Dendritic cell treated with granulocyte-macrophage colony-stimulating factor and Interleukin-4, amounts not matched to agents 40 ng/mL and 50 ng/mL, for 4 days (primary cell): ENCODE measurements around the gene FXYD6.

Source experiments
- H3K27ac Mint-ChIP-seq: one replicate; pipeline ENCODE4 v1.8.0; 2022; ENCODE audit warnings: mild to moderate bottlenecking, mixed read lengths
- H3K27me3 Mint-ChIP-seq: one replicate; pipeline ENCODE4 v1.8.0; 2022; ENCODE audit warnings: mild to moderate bottlenecking, mixed read lengths
- H3K36me3 Mint-ChIP-seq: one replicate; pipeline ENCODE4 v1.8.0; 2022; ENCODE audit warnings: low read depth, mixed read lengths
- H3K4me1 Mint-ChIP-seq: one replicate; pipeline ENCODE4 v1.8.0; 2022; ENCODE audit warnings: low read depth, mixed read lengths
- H3K4me3 Mint-ChIP-seq: one replicate; pipeline ENCODE4 v1.8.0; 2022; ENCODE audit warnings: mild to moderate bottlenecking, moderate library complexity, mixed read lengths
- H3K9me3 Mint-ChIP-seq: one replicate; pipeline ENCODE4 v1.8.0; 2022; ENCODE audit warnings: mixed read lengths
- intact Hi-C: fragments of 100-400 bp; cut with micrococcal nuclease; formaldehyde crosslinking; loops from one replicate; pipeline ENCODE4 v1.15.0; 2022

FXYD6 gene

DNA sequence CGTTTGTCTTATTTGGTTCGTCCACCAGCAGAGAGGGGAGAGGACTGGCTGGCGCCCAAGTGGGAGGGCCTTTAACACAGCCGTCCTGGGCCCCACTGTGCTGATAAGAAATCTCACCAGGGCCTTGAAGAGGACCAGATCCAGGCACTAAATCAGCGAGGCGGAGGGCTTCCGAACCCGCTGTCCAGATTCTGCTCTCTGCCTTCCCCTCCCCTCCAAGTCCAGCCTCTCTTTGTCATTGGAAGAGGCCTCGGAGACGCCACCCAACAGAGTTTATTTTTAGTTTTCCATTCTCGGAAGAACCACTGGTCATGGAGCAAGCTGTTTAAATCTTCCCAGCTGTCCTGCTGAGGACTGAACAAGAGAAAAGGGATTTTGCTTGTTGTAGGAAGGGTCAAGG is 9.3 kb upstream of the FXYD6 start:
- no peak overlapping the region for H3K27ac Mint-ChIP-seq

DNA sequence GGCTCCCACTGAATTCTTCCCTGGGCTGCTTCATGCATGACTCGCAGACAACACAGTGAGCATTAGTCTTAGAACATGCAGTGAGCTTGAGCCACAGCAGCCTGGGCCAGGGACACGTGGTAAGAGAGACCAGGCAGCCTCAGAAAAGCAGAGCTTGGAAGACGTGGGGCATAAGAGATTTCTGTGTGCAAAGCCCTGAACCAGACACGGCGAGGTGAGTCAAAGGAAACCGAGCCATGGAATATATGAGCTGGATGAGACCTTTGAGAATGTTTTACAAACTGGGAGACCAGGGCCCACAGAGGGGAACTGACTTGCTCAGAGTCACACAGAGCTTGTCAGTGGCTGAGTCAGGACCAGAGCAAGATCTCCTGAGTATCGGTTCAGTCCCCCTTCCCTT is 8.5 kb upstream of the FXYD6 start:
- Mint-ChIP-seq H3K27ac (no peak overlapping the region), H3K4me1 (no peaks in the 10 kb centered on the region), H3K27me3 (peaks cover 25% of the 10 kb centered on the region)

More for the DNA sequence above, 9.3 kb upstream of the FXYD6 start:
- no peaks in the 10 kb centered on the region for H3K4me1 Mint-ChIP-seq
- H3K9me3 Mint-ChIP-seq: no peaks in the 10 kb centered on the region
- no peaks in the 10 kb centered on the region for H3K36me3 Mint-ChIP-seq
- H3K4me3 Mint-ChIP-seq: no peak overlapping the region
- H3K27me3 Mint-ChIP-seq: peaks cover 18% of the 10 kb centered on the region
- intact Hi-C loops: no loop called here

GRCh38 chr11:117883063-117883462 is 6.6 kb upstream of the FXYD6 start:
- Mint-ChIP-seq H3K9me3 (no peaks in the 10 kb centered on the region), H3K4me3 (no peak overlapping the region), H3K4me1 (no peaks in the 10 kb centered on the region), H3K27ac (no peak overlapping the region), H3K36me3 (no peaks in the 10 kb centered on the region), H3K27me3 (peaks cover 44% of the 10 kb centered on the region)
- intact Hi-C loops: no loop called here

More for the DNA sequence above, 8.5 kb upstream of the FXYD6 start:
- H3K4me3 Mint-ChIP-seq: no peak overlapping the region
- H3K9me3 Mint-ChIP-seq: no peaks in the 10 kb centered on the region
- intact Hi-C loops: no loop called here
- no peaks in the 10 kb centered on the region for H3K36me3 Mint-ChIP-seq

DNA sequence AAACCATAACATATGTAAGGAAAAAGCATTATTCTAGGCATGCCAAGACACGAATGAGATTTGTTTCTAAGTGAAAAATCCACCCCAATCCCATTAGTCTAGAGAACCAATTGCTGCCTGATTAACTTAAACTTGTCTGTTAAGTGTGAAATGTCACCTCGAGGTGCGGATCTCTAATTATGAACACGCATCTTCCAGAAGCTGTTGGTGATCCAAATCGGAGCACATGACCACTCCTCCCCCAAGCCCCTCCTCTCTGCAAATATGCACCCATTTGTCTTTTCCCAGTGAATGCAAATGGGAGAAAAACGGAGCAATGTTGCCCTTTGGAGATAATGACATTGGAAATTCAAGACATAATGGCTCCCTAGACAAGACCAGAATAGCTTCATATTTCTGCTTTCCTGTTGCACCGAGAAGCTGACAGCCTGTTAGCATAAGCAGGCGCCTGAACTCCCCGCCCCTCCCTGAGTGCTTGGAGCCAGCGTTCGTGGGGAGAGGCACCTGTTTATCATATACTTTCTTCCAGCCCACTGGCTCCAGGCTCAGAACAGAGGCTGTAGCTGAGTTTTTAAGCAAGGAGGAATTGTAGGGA is 6.0 kb upstream of the FXYD6 start:
- peaks cover 45% of the 10 kb centered on the region for H3K27me3 Mint-ChIP-seq
- H3K4me3 Mint-ChIP-seq: no peak overlapping the region
- intact Hi-C loops: no loop called here
- H3K27ac Mint-ChIP-seq: no peak overlapping the region
- H3K36me3 Mint-ChIP-seq: no peaks in the 10 kb centered on the region
- H3K9me3 Mint-ChIP-seq: no peaks in the 10 kb centered on the region
- H3K4me1 Mint-ChIP-seq: no peaks in the 10 kb centered on the region

DNA sequence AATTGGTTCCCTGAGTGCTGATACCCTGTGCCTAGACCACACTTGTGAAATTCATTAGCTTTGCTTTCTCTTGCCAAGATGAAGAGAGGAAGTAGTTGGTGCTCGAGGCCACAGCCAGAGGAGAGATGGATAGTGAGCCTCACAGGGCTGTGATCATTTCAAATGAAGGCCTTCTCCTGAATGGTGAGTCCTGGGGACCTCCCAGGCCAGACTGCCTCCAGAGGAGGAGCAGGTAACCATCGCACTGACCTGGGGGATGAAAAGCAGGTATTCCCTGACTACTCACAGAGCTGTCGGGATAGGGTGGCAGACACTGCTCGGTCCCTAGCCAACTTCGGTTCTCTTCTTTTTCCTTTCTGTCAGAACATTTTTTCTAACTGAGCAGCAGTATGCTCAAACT is 4.8 kb upstream of the FXYD6 start:
- intact Hi-C loops: no loop called here
- no peaks in the 10 kb centered on the region for H3K36me3 Mint-ChIP-seq
- peaks cover 9% of the 10 kb centered on the region for H3K4me1 Mint-ChIP-seq
- peaks cover 56% of the 10 kb centered on the region for H3K27me3 Mint-ChIP-seq
- H3K9me3 Mint-ChIP-seq: no peaks in the 10 kb centered on the region
- H3K4me3 Mint-ChIP-seq: no peak overlapping the region
- no peak overlapping the region for H3K27ac Mint-ChIP-seq

GRCh38 chr11:117879516-117880480 is 3.3 kb upstream of the FXYD6 start:
- peaks cover 23% of the 10 kb centered on the region for H3K4me1 Mint-ChIP-seq
- intact Hi-C loops: no loop called here
- no peak overlapping the region for H3K4me3 Mint-ChIP-seq
- H3K27me3 Mint-ChIP-seq: peaks cover 68% of the 10 kb centered on the region
- H3K36me3 Mint-ChIP-seq: no peaks in the 10 kb centered on the region
- no peaks in the 10 kb centered on the region for H3K9me3 Mint-ChIP-seq
- H3K27ac Mint-ChIP-seq: no peak overlapping the region

DNA sequence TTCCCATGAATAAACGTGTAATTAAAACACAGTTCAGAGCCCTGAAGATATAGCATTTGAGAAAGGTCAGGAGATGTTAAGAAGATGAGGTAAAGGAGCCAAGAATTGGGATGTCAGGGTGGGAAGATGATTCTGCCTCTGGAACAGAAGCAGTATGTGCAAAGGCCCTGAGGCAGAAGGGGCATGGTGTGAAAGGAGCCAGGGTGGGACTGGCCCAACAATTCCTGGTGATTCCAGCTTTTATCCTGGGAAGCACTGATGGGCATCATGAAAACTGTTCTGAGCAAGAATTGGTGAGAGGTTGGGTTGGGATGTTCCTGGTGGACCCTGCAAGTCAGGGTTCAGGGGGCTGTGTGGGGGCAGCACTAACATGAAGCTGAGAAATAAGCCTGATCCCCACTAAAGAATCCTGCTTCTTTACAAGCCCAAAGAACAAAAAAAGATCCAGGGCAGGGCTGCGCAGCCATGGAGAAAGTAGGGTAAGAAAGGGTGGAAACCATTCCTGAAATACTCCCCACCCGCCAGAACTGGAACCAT is 2.5 kb upstream of the FXYD6 start:
- Mint-ChIP-seq H3K36me3 (no peaks in the 10 kb centered on the region), H3K27me3 (peaks cover 75% of the 10 kb centered on the region), H3K27ac (no peak overlapping the region), H3K9me3 (no peaks in the 10 kb centered on the region), H3K4me1 (peaks cover 31% of the 10 kb centered on the region), H3K4me3 (no peak overlapping the region)
- intact Hi-C loops: no loop called here

DNA sequence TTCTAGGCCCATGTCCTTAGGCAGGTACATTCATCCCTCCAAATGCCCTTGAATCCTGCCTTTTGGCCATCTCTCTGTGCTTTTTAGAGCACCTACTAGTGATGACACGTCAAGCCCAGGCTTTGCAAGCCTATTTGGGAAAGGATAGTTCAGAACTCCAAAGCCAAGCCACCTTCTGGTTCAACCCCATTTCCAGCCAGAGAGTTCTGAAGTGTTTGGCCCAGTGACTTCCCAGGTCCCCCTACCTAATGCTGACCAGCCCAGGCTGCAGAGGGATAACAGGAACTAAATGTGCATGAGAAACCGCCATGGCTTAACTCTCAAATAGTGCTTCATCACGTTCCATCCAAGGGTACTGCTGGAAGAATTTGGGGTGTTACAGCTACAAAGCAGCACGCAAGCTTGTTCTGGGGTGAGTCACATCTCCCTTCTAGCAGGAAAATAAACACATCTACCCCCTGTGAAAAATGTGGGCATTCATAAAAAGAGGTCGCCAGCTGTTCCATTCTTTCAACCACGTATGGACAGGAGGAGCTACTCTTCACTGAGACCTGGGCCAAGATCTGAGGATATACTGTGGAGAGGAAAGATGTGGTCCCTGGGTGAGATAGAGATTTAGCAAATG is 2.0 kb upstream of the FXYD6 start:
- intact Hi-C loops: no loop called here
- H3K27ac Mint-ChIP-seq: no peak overlapping the region
- H3K27me3 Mint-ChIP-seq: peaks cover 81% of the 10 kb centered on the region
- H3K9me3 Mint-ChIP-seq: no peaks in the 10 kb centered on the region
- no peaks in the 10 kb centered on the region for H3K36me3 Mint-ChIP-seq
- H3K4me3 Mint-ChIP-seq: no peak overlapping the region
- H3K4me1 Mint-ChIP-seq: peaks cover 37% of the 10 kb centered on the region

DNA sequence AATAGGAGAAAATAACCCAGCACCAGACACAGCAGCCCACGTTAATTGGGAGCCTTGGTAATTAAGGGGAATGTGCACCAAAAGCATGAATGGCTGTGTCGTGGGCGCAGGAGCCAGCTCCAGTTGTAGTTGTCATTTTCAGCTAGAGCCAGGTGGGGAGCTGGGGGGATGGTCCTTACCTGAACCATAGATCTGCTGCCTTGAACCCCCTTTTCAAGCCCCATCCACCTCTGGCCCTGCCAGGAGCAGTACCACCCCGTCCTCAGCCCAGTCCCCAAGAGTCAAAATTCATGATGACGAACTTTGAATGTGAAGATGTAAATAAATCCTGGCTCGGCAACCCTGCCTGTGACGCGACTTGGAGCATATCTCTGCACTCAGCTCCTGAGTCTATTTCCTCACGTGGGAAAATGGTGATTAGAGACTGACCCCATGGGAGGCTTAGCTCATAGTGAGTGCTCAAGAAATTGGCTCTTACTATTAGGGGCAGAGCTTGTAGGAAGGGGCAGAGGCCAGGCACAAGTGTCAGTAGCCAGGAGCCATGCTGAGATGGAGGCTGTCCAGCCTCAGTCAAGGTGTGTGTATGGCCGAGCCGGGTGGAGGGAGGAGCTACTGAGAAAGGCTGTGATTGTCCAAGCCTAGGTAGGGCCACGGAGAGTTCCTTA is 794 bp upstream of the FXYD6 start:
- Mint-ChIP-seq H3K36me3 (no peaks in the 10 kb centered on the region), H3K27ac (no peak overlapping the region), H3K9me3 (no peaks in the 10 kb centered on the region), H3K4me3 (no peak overlapping the region), H3K27me3 (peaks cover 86% of the 10 kb centered on the region), H3K4me1 (peaks cover 46% of the 10 kb centered on the region)
- intact Hi-C loops: no loop called here

- intact Hi-C loops: no loop called here
- Mint-ChIP-seq H3K4me3 (peak overlapping the region; percentile 68), H3K27ac (peak overlapping the region; percentile 71), H3K9me3 (no peaks in the 10 kb centered on the region), H3K27me3 (peaks cover 85% of the 10 kb centered on the region), H3K4me1 (peaks cover 46% of the 10 kb centered on the region), H3K36me3 (no peaks in the 10 kb centered on the region)
Observed at GRCh38 chr11:117876059-117876340, 458 bp downstream of the FXYD6 start.

DNA sequence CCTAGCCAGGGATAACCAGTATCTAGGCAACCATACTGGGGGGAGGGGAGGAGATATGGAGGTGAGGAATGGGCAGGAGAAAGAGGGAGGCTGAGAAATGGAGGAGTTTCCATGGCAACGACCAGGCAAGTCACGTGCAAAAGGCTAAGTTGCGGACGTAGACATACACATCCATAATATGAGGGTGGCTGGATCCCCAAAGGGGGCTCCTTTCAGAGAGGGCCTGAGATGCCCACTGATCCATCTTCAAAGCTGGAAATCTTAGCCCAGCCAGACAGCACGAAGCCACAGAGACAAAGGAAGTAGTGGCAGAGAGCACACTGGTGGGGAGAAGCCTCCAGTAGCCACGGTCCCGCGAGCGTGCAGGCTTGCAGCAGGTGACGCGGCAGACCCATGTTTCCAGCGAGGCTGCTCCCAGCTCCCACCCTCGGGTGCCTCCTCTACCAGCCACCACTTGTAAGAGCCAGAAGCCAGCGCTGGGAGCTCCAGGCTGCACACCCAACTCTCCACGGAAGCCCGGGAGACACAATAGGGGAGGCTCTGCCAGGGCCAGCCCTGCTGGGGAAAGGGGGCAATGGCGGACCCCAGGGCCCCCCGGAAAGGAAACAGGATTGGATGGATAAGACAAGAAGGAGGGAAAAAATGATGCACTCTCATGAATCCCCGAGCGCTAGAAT is 938 bp downstream of the FXYD6 start:
- no peaks in the 10 kb centered on the region for H3K36me3 Mint-ChIP-seq
- peak overlapping the region; percentile 68 for H3K4me3 Mint-ChIP-seq
- H3K9me3 Mint-ChIP-seq: no peaks in the 10 kb centered on the region
- intact Hi-C loops: no loop called here
- peaks cover 46% of the 10 kb centered on the region for H3K4me1 Mint-ChIP-seq
- peaks cover 83% of the 10 kb centered on the region for H3K27me3 Mint-ChIP-seq
- H3K27ac Mint-ChIP-seq: peak overlapping the region; percentile 71

DNA sequence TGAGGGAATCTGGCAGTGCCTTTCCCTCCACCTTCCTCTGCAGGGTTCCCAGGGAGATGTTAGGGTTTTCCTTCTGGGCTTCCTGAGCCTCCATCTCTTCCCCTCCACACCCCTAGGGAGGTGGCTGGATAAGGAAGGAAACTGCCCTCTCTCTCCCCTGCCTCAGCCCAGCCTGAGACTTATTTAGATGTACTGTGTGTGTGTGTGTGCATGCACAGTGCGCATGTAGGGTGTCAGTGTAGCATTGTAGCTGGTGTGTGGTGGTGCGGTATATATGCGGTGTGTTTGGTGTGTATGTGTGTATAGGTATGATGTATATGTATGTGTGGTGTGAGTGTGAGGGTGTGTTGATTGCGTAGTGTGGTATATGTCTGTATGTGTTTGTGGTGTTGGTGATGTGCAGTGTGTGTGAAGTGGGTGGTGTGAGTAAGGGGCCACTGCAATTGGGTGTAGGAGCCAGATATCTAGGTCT is 1.5 kb downstream of the FXYD6 start:
- Mint-ChIP-seq H3K9me3 (no peaks in the 10 kb centered on the region), H3K27me3 (peaks cover 77% of the 10 kb centered on the region), H3K4me3 (no peak overlapping the region), H3K36me3 (no peaks in the 10 kb centered on the region), H3K27ac (no peak overlapping the region), H3K4me1 (peaks cover 47% of the 10 kb centered on the region)
- intact Hi-C loops: no loop called here

DNA sequence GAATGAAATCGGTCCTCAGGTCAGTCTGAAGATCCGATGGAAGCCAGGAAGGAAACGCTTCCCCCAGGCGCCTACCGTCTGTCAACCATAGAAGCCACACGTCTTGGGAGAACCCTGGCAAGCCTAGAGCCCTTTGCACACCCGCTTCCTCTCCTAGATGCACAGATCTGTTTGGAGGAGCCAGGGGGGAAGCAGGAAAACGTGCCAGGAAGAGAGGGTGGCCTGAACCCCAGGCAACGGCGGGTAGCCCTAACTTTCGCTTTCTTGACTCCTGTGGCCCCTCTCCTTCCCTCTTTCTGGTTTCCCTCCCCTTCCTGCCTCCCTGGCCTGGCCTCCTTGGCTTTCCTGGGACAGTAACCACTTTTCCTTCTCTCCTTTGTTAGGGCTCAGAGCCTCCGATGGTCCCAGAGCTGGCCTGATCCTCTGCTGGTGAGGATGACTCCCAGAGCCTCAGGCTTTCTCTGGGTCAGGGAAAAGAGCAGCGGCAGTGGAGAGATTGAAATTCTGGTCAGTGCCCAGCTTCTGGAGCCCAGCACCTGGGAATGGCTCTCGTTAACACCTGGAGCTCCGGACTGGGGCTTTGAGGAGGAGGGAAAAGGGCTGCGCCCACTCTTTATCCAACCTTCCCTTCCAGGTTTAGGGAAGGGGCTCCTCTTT is 2.1 kb downstream of the FXYD6 start:
- Mint-ChIP-seq H3K4me3 (peak overlapping the region; percentile 24), H3K9me3 (no peaks in the 10 kb centered on the region), H3K27ac (no peak overlapping the region), H3K4me1 (peaks cover 53% of the 10 kb centered on the region), H3K27me3 (peaks cover 72% of the 10 kb centered on the region), H3K36me3 (no peaks in the 10 kb centered on the region)
- intact Hi-C loops: no loop called here
